22Rv1 (cell line): Measurements from ENCODE around the gene CPT1A.

Source experiments
- CTCF ChIP-seq: fragments of 450-650 bp; IDR thresholded peaks from 2 replicates; pipeline ENCODE4 v1.5.1; 2017; ENCODE audit warnings: mild to moderate bottlenecking
- ZFX ChIP-seq: fragments of 450-650 bp; IDR thresholded peaks from 2 replicates; pipeline ENCODE4 v1.6.1; 2017; ENCODE audit warnings: antibody characterized with exemption, borderline replicate concordance

DNA sequence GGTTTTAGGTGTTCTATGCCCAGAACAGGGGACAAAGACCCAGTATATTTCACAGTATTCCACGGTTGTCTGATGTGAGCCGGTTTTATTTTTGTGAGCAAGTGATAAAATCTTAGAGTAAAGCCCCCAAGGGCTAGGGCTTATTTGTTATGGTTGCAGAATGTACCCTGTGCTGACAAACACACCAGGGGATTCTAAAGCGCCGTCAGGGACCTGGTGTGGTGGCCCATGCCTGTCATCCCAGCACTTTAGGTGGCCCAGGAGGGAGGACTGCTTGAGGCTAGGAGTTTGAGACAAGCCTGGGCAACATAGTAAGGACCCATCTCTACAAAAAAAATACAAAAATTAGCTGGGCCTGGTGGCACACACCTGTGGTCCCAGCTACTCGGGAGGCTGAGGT, 39.1 kb upstream of the CPT1A start:
- TF ChIP-seq CTCF (no peak), ZFX (no peak)
